SU-DHL-6 (cell line): Measurements from ENCODE around the gene B3GALT2.

Source experiments
- H2AFZ ChIP-seq: fragments of 200-600 bp; sonication (generic); 2 replicates; pipeline ENCODE4 v1.6.1; 2014; ENCODE audit warnings: low read depth, mild to moderate bottlenecking, moderate library complexity, mixed read lengths, antibody characterized with exemption, low read length; ENCODE audit not compliant: severe bottlenecking
- H3F3A ChIP-seq: fragments of 200-600 bp; shearing (Covaris generic); 2 replicates; pipeline ENCODE4 v1.6.0; 2016; ENCODE audit warnings: antibody characterized with exemption, mild to moderate bottlenecking; ENCODE audit not compliant: insufficient read depth
- H3K27ac ChIP-seq: fragments of 200-600 bp; sonication (generic); 2 replicates; pipeline ENCODE4 v1.5.1; 2016; ENCODE audit warnings: low read depth, mild to moderate bottlenecking, low read length, moderate library complexity, mixed read lengths
- H3K27me3 ChIP-seq: fragments of 200-600 bp; sonication (generic), shearing (Covaris generic); 2 replicates; pipeline ENCODE4 v1.6.0; 2014; ENCODE audit warnings: mild to moderate bottlenecking, low read length
- H3K36me3 ChIP-seq: fragments of 200-600 bp; sonication (generic); 2 replicates; pipeline ENCODE4 v1.6.1; 2014; ENCODE audit warnings: mild to moderate bottlenecking, low read length, mixed read lengths
- H3K4me2 ChIP-seq: fragments of 300-600, 200-600 bp; shearing (Covaris generic), sonication (generic); 2 replicates; pipeline ENCODE4 v1.6.0; 2014; ENCODE audit warnings: low read length, low read depth, mild to moderate bottlenecking; ENCODE audit not compliant: poor library complexity, severe bottlenecking
- H3K4me3 ChIP-seq: fragments of 200-600 bp; sonication (generic); 2 replicates; pipeline ENCODE4 v1.5.1; 2014; ENCODE audit warnings: antibody characterized with exemption, low read length, mild to moderate bottlenecking, mixed read lengths; ENCODE audit not compliant: insufficient read depth, poor library complexity, severe bottlenecking
- H3K79me2 ChIP-seq: fragments of 200-600 bp; sonication (generic); 2 replicates; pipeline ENCODE4 v1.6.1; 2014; ENCODE audit warnings: mild to moderate bottlenecking, low read length, moderate library complexity; ENCODE audit not compliant: insufficient read depth
- H3K9ac ChIP-seq: fragments of 200-600 bp; sonication (generic); 2 replicates; pipeline ENCODE4 v1.7.0; 2014; ENCODE audit warnings: mild to moderate bottlenecking, low read length
- H3K9me2 ChIP-seq: fragments of 200-600 bp; sonication (generic); replicated peaks from 2 replicates; pipeline ENCODE4 v1.6.1; 2014; ENCODE audit warnings: low read length; ENCODE audit not compliant: insufficient read depth
- H3K9me3 ChIP-seq: fragments of 200-600 bp; sonication (generic); 2 replicates; pipeline ENCODE4 v1.6.1; 2014; ENCODE audit warnings: low read length, mixed read lengths; ENCODE audit not compliant: insufficient read depth
- H4K20me1 ChIP-seq: fragments of 200-600 bp; sonication (generic); 2 replicates; pipeline ENCODE4 v1.6.1; 2014; ENCODE audit warnings: low read depth, mild to moderate bottlenecking, antibody characterized with exemption, low read length, moderate library complexity, mixed read lengths
- CTCF ChIP-seq: fragments of 200-600 bp; sonication (generic); IDR thresholded peaks from one replicate; pipeline ENCODE4 v1.5.1; 2017; ENCODE audit warnings: antibody characterized with exemption, mild to moderate bottlenecking, low read length, moderate library complexity; ENCODE audit not compliant: insufficient read depth, poor library complexity, severe bottlenecking
- EZH2phosphoT487 ChIP-seq: fragments of 200-600 bp; sonication (generic), shearing (Covaris generic); conservative IDR thresholded peaks from 2 replicates; pipeline ENCODE4 v1.6.1; 2018; ENCODE audit warnings: mild to moderate bottlenecking, antibody characterized with exemption, low read length, moderate library complexity, mixed read lengths

B3GALT2 gene

GRCh38 chr1:193144361-193144938 lies 42.0 kb downstream of the B3GALT2 start:
- no peak overlapping the region for H3K9ac ChIP-seq
- no peaks in the 10 kb centered on the region for H3K27me3 ChIP-seq
- no peak overlapping the region for H3K27ac ChIP-seq
- H3K36me3 ChIP-seq = peaks cover 35% of the 10 kb centered on the region
- H2AFZ ChIP-seq = no peak overlapping the region
- peaks cover 6% of the 10 kb centered on the region; the same call in 1 of the 2 replicates for H3F3A ChIP-seq
- no peaks in the 10 kb centered on the region for H3K9me2 ChIP-seq
- H3K79me2 ChIP-seq = peaks cover 19% of the 10 kb centered on the region
- H3K9me3 ChIP-seq = no peaks in the 10 kb centered on the region
- no peaks in the 10 kb centered on the region for H4K20me1 ChIP-seq
- no peak overlapping the region for H3K4me2 ChIP-seq
- no peak overlapping the region for H3K4me3 ChIP-seq
- TF ChIP-seq EZH2phosphoT487 (no peak), CTCF (no peak)

GRCh38 chr1:193143285-193143684 lies 43.1 kb downstream of the B3GALT2 start:
- peaks cover 6% of the 10 kb centered on the region; the same call in 1 of the 2 replicates for H3F3A ChIP-seq
- no peak overlapping the region for H3K9ac ChIP-seq
- TF ChIP-seq CTCF = no peak
- no peak for TF ChIP-seq EZH2phosphoT487
- peaks cover 30% of the 10 kb centered on the region for H3K36me3 ChIP-seq
- no peaks in the 10 kb centered on the region for H4K20me1 ChIP-seq
- no peaks in the 10 kb centered on the region for H3K9me2 ChIP-seq
- H3K27me3 ChIP-seq = no peaks in the 10 kb centered on the region
- H3K79me2 ChIP-seq = peaks cover 19% of the 10 kb centered on the region
- H3K4me2 ChIP-seq = no peak overlapping the region
- no peak overlapping the region for H3K4me3 ChIP-seq
- no peak overlapping the region for H3K27ac ChIP-seq
- H2AFZ ChIP-seq = no peak overlapping the region
- H3K9me3 ChIP-seq = no peaks in the 10 kb centered on the region

- Histone ChIP-seq H3K9me3 (no peaks in the 10 kb centered on the region), H3K79me2 (peaks cover 22% of the 10 kb centered on the region), H3K4me3 (no peak overlapping the region), H3K9me2 (no peaks in the 10 kb centered on the region), H3F3A (peaks cover 6% of the 10 kb centered on the region; the same call in 1 of the 2 replicates), H3K27ac (no peak overlapping the region), H4K20me1 (no peaks in the 10 kb centered on the region), H2AFZ (no peak overlapping the region), H3K36me3 (peaks cover 39% of the 10 kb centered on the region), H3K9ac (no peak overlapping the region), H3K4me2 (no peak overlapping the region), H3K27me3 (no peaks in the 10 kb centered on the region)
- TF ChIP-seq CTCF (no peak), EZH2phosphoT487 (no peak)
Observed at GRCh38 chr1:193142409-193142808, 44.0 kb downstream of the B3GALT2 start.
